B cell (primary cell): ENCODE data around the gene GRM2. TPM values are rescaled to one million over a fixed set of nuclear protein-coding genes. Genes with fewer than 3 reads are reported as not detected.

ENCODE experiments used
- ATAC-seq: fragments of 200-7000 bp; cut with Tn5 transposase; one replicate; pipeline ENCODE4 v1.10.0; 2021; ENCODE audit warnings: low read depth, mild to moderate bottlenecking, moderate number of reproducible peaks, moderate library complexity
- CTCF ChIA-PET: fragments of 350-600 bp; sonication (Branson Sonifier 250); formaldehyde crosslinking; loops from one replicate; lab custom pipeline; 2021; ENCODE audit warnings: antibody characterized with exemption, inconsistent platforms; lab: Charles Lee
- POLR2A ChIA-PET: fragments of 350-600 bp; sonication (Branson Sonifier 250); formaldehyde crosslinking; loops from one replicate; lab custom pipeline; 2021; ENCODE audit warnings: antibody characterized with exemption; lab: Charles Lee
- DNase-seq: peaks from one replicate; pipeline ENCODE4 v3.0.0; 2013
- H2AFZ ChIP-seq: 2 replicates; pipeline ENCODE4 v1.6.1; 2012; ENCODE audit warnings: mild to moderate bottlenecking, low read depth, low read length; ENCODE audit not compliant: insufficient read depth, poor library complexity, severe bottlenecking
- H3K27ac ChIP-seq, 2 donors: 1 replicate in 1 of 2; 2 replicates in 1 of 2; pipeline ENCODE4 v1.5.1; 2012 to 2013; ENCODE audit warnings: low read length in 2 of 2, mild to moderate bottlenecking in 2 of 2, moderate library complexity in 1 of 2
- H3K27me3 ChIP-seq, 4 experiments: fragments of 200-600 bp in 1 of 4; sonication (generic) in 1 of 4; replicated peaks in 1 of 4; 1 replicate in 2 of 4; 2 replicates in 2 of 4; pipeline versions ENCODE4 v1.6.1 to v1.7.0; 2013 to 2016; ENCODE audit warnings: low read length in 3 of 4, mild to moderate bottlenecking in 2 of 4, mixed read lengths in 1 of 4, moderate library complexity in 1 of 4; ENCODE audit not compliant: insufficient read depth in 4 of 4, control insufficient read depth in 3 of 4; ENCODE audit errors: control extremely low read depth in 1 of 4
- H3K36me3 ChIP-seq, 2 experiments: replicated peaks in 1 of 2; 1 replicate in 1 of 2; 2 replicates in 1 of 2; pipeline versions ENCODE4 v1.6.1 to v1.7.1; 2013; ENCODE audit warnings: low read length in 1 of 2; ENCODE audit not compliant: insufficient read depth in 2 of 2, control insufficient read depth in 1 of 2; ENCODE audit errors: control extremely low read depth in 1 of 2, extremely low read depth in 1 of 2
- H3K4me1 ChIP-seq, 2 donors: fragments of 200-600 bp in 1 of 2; sonication (generic) in 1 of 2; 1 replicate in 1 of 2; 2 replicates in 1 of 2; pipeline versions ENCODE4 v1.5.1 to v1.6.1; 2013 to 2017; ENCODE audit warnings: low read length in 2 of 2; ENCODE audit not compliant: control insufficient read depth in 2 of 2, insufficient read depth in 2 of 2
- H3K4me2 ChIP-seq: replicated peaks from 2 replicates; pipeline ENCODE3; 2012; ENCODE audit warnings: mild to moderate bottlenecking, low read depth, low read length; ENCODE audit not compliant: poor library complexity, severe bottlenecking
- H3K4me3 ChIP-seq, 5 experiments: fragments of 200-600 bp in 1 of 5; sonication (generic) in 1 of 5; 1 replicate in 3 of 5; 2 replicates in 2 of 5; pipeline versions ENCODE4 v1.5.1 to v1.7.0; 2011 to 2016; ENCODE audit warnings: low read length in 4 of 5, mild to moderate bottlenecking in 4 of 5, low read depth in 2 of 5, control low read depth in 1 of 5, moderate library complexity in 1 of 5; ENCODE audit not compliant: insufficient read depth in 1 of 5; ENCODE audit errors: control extremely low read depth in 1 of 5, extremely low read depth in 1 of 5
- H3K79me2 ChIP-seq: fragments of 200-600 bp; sonication (generic); one replicate; pipeline ENCODE4 v1.6.0; 2016; ENCODE audit warnings: low read length; ENCODE audit not compliant: control insufficient read depth, insufficient read depth
- H3K9ac ChIP-seq: fragments of 200-600 bp; sonication (generic); 2 replicates; pipeline ENCODE4 v1.6.1; 2017; ENCODE audit warnings: mild to moderate bottlenecking, low read length, moderate library complexity
- H3K9me3 ChIP-seq, 3 donors: one replicate each; pipeline versions ENCODE4 v1.6.1 to v1.7.1; 2013; ENCODE audit warnings: low read length in 2 of 3; ENCODE audit not compliant: control insufficient read depth in 2 of 3, insufficient read depth in 1 of 3; ENCODE audit errors: control extremely low read depth in 1 of 3
- H4K20me1 ChIP-seq: 2 replicates; pipeline ENCODE4 v1.6.0; 2012; ENCODE audit warnings: mild to moderate bottlenecking, low read length; ENCODE audit not compliant: insufficient read depth, control insufficient read depth, poor library complexity, severe bottlenecking
- H3K27ac Mint-ChIP-seq: one replicate; pipeline ENCODE4 v1.8.0; 2021; ENCODE audit warnings: mixed read lengths
- H3K27me3 Mint-ChIP-seq: one replicate; pipeline ENCODE4 v1.8.0; 2021; ENCODE audit warnings: mixed read lengths
- H3K4me1 Mint-ChIP-seq: one replicate; pipeline ENCODE4 v1.8.0; 2021; ENCODE audit warnings: mixed read lengths
- H3K4me3 Mint-ChIP-seq: one replicate; pipeline ENCODE4 v1.8.0; 2021; ENCODE audit warnings: mixed read lengths
- H3K9me3 Mint-ChIP-seq: one replicate; pipeline ENCODE4 v1.8.0; 2022; ENCODE audit warnings: mixed read lengths; ENCODE audit not compliant: insufficient read depth
- EZH2 ChIP-seq: IDR thresholded peaks from 2 replicates; pipeline ENCODE4 v1.6.1; 2012; ENCODE audit warnings: borderline replicate concordance, low read depth, mild to moderate bottlenecking, moderate library complexity, low read length; ENCODE audit not compliant: insufficient read depth, poor library complexity, severe bottlenecking
- WGBS: methylation state at CpG from one replicate; pipeline ENCODE4 v1.1.5; 2013; ENCODE audit warnings: missing lambda C conversion rate; ENCODE audit not compliant: insufficient coverage; 5-methylcytosine and 5-hydroxymethylcytosine counted together
- intact Hi-C: fragments of 100-400 bp; cut with micrococcal nuclease; formaldehyde crosslinking; loops from one replicate; pipeline ENCODE4 v1.10.0; 2022
- polyA plus RNA-seq: library from polyadenylated mRNA; depleted of rRNA; stranded (reverse); fragments of >200 nt; gene quantifications from 2 replicates; pipeline ENCODE4 v1.2.3, GENCODE V29; 2012
- total RNA-seq, 2 donors: library from RNA; stranded (reverse); fragments of 120-200 nt in 1 of 2; gene quantifications; 1 replicate in 1 of 2; 2 replicates in 1 of 2; pipeline versions ENCODE4 v1.2.3 to v1.2.4, GENCODE V29; 2013 to 2022
- TF ChIP-seq, protein P1 (sequence below): fragments of 200-600 bp; IDR thresholded peaks from one replicate; pipeline ENCODE4 v1.8.0; 2022; ENCODE audit warnings: antibody characterized with exemption, mild to moderate bottlenecking

The GRM2 gene
- total and polyA plus RNA-seq, 2 donors (not counting 1 experiment from before 2014, with no cell fraction given) = 0.86 to 2.8 TPM

DNA sequence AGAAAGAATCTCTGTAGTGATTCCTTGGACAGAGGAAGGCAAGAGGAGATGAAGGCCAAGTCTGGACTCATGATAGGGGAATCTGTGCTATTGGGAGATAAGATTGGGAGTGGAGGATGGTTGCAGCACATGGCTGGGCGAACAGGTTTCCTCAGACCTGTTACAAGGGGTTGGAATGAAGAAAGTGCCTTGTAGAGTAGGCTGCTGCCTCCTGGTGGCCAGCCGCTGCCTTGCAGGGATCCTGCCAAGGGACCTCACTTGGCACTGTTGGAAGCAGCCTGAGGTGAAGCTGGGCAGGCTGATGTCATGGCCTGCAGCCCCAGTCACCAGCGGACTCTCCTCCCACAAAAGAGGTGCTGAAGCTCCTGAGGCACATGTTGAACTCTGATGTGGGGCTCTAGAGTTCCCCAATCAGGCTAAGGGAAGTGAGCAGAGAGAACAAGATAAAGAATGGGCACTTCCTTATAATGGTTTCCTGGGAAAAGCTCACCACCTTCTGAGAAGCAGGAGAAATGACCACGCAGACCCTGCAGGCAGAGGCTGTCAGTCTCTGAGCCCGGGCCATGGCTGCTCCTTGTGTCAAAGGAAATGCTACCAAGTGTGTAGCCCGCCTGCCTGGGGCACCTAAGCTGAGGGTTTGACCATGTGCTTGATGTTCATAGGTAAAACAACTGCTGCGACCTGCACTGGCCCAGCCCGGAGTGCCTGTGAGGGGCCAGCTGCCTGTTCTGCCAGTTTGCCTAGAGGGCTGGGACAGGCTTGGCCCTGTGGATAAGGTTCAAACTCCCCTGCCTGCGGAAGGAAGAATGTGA, 37.4 kb upstream of the GRM2 start:
- Histone ChIP-seq H3K27ac (no peak overlapping the region), H3K79me2 (peaks cover 20% of the 10 kb centered on the region), H3K4me2 (peak overlapping the region; percentile 96), H3K9me3 (no peaks in the 10 kb centered on the region), H3K36me3 (peaks cover 0 to 6% of the 10 kb centered on the region in 2 experiments), H3K9ac (no peak overlapping the region), H4K20me1 (peaks cover 14% of the 10 kb centered on the region), H3K4me3 (no peak overlapping the region), H3K4me1 (peaks cover 25 to 42% of the 10 kb centered on the region in 2 donors), H3K27me3 (no peaks in the 10 kb centered on the region), H2AFZ (no peak overlapping the region)
- Mint-ChIP-seq H3K9me3 (no peaks in the 10 kb centered on the region), H3K4me1 (peaks cover 44% of the 10 kb centered on the region), H3K4me3 (peak overlapping the region; percentile 91), H3K27me3 (no peaks in the 10 kb centered on the region), H3K27ac (peak overlapping the region; percentile 88)
- TF ChIP-seq, protein P1, sequence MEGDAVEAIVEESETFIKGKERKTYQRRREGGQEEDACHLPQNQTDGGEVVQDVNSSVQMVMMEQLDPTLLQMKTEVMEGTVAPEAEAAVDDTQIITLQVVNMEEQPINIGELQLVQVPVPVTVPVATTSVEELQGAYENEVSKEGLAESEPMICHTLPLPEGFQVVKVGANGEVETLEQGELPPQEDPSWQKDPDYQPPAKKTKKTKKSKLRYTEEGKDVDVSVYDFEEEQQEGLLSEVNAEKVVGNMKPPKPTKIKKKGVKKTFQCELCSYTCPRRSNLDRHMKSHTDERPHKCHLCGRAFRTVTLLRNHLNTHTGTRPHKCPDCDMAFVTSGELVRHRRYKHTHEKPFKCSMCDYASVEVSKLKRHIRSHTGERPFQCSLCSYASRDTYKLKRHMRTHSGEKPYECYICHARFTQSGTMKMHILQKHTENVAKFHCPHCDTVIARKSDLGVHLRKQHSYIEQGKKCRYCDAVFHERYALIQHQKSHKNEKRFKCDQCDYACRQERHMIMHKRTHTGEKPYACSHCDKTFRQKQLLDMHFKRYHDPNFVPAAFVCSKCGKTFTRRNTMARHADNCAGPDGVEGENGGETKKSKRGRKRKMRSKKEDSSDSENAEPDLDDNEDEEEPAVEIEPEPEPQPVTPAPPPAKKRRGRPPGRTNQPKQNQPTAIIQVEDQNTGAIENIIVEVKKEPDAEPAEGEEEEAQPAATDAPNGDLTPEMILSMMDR = peak; percentile 94
- no peak for TF ChIP-seq EZH2
- WGBS = 43% methylated on average over 8 of the region's 9 CpGs
- CTCF ChIA-PET = interaction anchor here (0.6 to 10.1 kb wide), 13 partner anchors 10 to 1058 kb away, joined by 3 to 190 read pairs (median 3); partner anchors contain the start of genes CISH and DCAF1
- intact Hi-C loops = loop anchor here (2.0 to 5.0 kb wide), 2 partner anchors 17 to 1228 kb away; partner anchors contain the start of gene STIMATE
- DNase-seq = peak; percentile 79
- POLR2A ChIA-PET = interaction anchor here (0.6 to 3.4 kb wide), 3 partner anchors 163 to 169 kb away, joined by 3 to 35 read pairs (median 8); partner anchors contain the start of gene DCAF1
- ATAC-seq = no peak
